Stimulated activated CD4-positive, alpha-beta T cell treated with anti-CD3 and anti-CD28 coated beads, Interleukin-12 subunit alpha, Interleukin-12 subunit beta, amount 100 ng/mL, for 24 hours (primary cell): ENCODE results near the gene BLOC1S3.

ENCODE experiments used
- DNase-seq, 2 experiments: peaks; one replicate each; pipeline ENCODE4 v3.0.0-alpha.2; 2020; ENCODE audit warnings: low read depth in 2 of 2

Gene BLOC1S3

DNA sequence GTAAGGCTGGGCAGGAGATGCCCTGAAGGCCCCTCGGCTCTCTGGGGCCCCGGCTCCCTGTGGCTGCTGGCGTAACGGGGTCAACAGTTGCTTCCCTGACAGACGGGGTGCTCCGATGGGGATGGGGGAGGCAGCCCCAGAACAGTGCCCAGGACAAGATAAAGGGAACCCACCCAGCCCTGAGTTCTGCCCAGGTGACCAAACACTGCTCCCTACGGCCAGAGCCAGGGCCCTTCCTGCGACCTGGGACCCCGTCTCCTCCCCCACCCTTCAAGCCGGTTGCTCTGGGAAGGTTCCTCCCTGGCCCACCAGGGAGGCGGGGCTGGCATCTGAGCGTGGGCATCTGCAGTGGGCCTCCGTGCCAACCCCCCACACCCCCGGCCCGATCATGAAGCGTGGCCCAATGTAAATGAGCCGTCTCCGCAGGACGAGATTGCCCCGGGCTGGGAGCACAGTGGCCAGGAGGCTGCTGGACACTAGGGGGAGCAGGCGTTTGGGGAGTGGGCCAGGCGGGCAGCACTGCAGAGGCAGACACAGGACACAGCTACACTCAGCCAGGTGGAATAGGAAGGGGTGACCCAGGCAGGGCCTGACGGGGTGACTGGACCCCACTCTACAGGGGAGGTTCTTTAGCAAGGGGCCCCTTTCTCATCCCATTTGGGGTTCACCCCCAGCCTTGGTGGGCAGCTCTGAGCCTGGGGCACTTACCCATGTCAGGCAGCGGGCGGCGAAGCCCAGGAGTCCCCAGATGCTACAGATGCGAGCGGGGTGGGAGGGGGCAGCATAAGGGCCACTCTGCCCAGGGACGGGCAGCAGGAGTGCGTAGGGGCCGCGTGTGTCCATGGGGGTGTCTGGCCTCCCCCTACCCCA, 16.6 kb upstream of the BLOC1S3 start:
- no peak for DNase-seq

- no peak for DNase-seq
Measured at GRCh38 chr19:45162608-45163143, 15.9 kb upstream of the BLOC1S3 start.

DNA sequence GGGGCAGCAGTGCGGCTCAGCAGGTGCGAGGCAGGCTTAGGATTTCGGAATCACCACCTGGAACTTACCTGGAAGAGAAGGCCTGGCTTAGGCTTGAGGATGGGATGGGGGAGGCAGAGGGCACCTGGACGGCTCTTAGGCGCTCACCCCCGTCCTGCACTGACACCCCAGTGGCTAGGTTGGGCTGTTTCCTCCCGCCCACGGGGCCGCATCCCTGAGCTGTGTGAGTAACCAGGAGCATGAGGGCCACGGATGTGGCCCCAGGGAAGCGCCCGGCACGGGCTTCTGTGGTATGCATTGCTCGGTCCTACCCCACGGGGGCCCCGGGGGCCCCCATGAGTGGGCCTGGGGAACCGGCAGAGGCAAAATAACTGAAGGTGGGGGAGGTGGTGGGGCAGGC, 15.4 kb upstream of the BLOC1S3 start:
- no peak for DNase-seq

GRCh38 chr19:45163751-45164460, 14.7 kb upstream of the BLOC1S3 start:
- DNase-seq = no peak

GRCh38 chr19:45164577-45165335, 13.8 kb upstream of the BLOC1S3 start:
- peak; percentile 33 to 62 for DNase-seq

DNA sequence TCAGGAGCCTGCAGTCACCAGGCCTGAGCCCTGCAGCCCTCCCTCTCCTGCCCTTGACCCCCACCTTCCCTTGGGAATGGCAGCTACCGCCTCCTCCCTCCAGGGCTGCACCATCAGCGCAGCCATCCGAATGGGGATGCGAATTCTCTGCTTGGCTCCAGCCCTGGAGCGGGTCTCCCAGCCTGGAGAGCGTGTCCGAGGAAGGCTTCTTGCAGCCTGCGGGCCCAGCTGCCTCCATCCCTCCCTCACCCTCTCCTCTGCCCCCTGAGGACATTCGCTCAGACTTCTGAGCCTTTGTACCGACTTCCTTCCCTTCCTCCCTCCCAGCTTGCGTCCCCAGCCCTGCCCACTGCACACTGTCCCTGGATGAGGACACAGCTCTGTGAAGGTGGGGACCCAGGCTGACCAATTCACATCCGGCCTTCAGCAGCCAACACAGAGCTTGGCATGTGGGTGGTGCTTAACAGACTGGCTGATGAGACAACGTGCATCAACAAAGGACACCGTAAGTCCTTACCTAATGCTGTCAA, 11.8 kb upstream of the BLOC1S3 start:
- DNase-seq = no peak

DNA sequence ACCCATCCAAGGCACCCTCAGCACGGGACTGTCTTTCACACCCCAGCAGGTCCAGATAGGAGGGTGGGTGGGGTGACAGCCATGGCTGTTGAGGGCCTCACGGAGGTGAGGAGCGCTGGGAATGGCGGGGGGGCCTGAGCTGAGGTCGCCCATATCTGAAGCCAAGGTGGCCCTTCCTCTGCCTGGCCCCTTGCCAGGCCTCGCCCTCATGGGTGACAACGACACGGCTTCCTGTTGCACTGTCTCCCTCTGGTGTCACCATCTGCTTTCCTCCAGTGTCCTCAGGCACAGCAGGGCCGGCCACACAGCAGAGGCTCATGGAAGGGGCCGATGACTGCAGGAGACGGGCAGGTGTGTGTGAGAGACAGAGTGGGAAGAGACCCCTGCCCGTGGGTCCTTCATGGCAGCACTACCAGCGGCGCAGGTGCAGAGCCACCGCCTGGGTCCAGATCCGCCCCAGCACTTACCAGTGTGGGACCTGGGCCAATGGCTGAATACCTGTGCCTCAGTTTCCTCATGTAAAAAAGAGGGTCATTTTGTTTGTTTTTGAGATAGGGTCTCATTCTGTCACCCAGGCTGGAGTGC, 9.7 kb upstream of the BLOC1S3 start:
- DNase-seq = no peak

DNA sequence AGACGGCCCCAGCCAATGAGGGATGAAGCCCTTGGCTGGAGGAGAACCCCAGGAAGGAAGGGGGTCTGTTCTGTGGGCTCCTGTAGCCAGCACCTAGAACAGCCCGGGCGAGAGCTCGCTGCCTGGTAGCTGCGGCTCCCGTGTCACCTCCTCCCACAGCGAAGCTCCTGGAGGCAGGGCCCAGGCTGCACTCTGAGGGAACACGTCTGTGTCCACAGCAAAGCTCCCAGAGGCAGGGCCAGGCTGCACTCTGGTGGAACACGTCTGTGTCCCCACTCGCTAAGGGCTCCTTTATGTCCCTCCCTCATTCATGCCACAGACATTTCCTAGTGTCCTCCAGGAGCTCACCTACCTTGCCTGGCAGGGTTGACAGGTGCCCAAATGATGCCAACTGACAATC, 9.0 kb upstream of the BLOC1S3 start:
- no peak for DNase-seq

DNA sequence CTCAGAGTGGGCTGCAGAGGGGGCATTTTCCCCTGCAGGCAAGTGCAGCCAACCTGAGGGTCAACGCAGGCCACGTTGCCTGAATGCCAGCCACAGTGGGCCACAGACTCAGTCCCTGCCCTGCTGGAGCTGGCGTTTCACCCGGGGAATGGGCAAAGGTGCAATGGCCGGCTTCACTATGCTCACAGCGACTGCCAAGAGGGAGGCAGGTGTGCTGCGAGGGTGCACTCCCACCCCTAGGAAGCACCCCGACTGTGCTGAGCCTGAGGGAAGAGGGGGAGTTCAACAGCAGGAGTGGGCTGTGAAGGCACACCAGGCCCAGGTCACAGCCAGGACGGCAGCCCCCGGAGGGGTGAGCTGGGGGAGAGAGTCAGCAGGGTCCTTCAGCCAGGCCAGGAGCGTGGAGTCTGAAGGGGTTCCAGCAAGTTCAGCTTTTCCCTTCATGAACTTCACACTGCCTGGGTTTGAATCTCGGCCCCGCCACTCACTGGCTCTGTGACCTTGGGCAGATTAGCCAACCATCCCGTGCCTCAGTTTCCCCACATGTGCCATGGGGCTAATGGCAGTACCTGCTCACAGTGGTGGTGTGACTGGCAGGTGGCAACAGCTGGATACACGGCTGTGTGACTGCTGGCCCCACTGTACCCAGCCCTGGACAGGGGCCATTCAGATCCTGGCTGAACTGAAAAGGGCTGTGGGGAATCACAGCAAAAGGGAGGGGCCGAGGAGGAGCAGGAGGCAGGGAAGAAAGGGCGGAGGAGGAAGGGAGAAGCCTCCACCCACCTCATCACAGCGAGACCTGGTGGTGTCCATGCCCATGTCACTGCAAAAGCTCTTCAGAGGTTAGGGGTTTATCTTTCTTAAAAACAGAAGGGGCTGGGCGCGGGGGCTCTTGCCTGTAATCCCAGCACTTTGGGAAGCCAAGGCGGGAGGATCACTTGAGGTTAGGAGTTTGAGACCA, 8.2 kb upstream of the BLOC1S3 start:
- no peak for DNase-seq

DNA sequence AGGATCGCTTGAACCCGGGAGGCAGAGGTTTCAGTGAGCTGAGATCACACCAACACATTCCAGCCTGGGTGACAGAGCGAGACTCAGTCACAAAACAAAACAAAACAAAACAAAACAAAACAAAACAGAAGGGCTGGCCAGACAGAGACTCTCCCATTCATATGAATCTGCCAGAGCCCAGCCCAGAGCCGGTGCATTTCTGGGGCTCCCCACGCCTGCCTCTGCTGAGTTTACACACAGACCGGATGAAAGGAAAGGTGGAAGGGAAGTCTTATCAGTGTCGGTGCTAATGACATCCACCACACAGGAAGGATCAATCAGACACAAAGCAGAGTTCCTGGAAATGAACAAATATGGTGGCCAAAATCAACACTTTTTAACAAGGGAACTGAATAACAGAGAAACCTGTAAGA, 7.4 kb upstream of the BLOC1S3 start:
- DNase-seq = no peak

GRCh38 chr19:45172173-45172572, 6.4 kb upstream of the BLOC1S3 start:
- no peak for DNase-seq

- no peak for DNase-seq
Measured at GRCh38 chr19:45172611-45173208, 5.9 kb upstream of the BLOC1S3 start.

DNA sequence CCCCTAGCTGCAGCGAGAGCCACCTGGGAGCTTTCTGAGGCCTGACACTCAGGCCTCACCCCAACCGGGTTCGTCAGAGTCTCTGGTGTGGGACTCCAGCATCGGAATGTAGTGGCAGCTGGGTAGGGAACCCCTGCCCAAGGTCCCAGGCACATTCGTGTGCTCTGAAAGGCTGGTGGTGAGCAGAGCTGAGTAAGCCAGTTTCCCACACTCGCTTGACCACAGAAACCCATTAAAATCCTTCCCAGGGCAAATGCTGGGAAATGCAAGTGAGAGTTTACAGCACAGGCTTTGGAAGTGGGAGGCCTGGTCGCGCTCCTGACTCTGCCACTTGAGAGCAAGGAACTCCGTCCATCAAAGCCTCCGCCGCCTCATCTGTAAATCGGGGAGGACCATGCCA, 4.8 kb upstream of the BLOC1S3 start:
- no peak for DNase-seq

DNA sequence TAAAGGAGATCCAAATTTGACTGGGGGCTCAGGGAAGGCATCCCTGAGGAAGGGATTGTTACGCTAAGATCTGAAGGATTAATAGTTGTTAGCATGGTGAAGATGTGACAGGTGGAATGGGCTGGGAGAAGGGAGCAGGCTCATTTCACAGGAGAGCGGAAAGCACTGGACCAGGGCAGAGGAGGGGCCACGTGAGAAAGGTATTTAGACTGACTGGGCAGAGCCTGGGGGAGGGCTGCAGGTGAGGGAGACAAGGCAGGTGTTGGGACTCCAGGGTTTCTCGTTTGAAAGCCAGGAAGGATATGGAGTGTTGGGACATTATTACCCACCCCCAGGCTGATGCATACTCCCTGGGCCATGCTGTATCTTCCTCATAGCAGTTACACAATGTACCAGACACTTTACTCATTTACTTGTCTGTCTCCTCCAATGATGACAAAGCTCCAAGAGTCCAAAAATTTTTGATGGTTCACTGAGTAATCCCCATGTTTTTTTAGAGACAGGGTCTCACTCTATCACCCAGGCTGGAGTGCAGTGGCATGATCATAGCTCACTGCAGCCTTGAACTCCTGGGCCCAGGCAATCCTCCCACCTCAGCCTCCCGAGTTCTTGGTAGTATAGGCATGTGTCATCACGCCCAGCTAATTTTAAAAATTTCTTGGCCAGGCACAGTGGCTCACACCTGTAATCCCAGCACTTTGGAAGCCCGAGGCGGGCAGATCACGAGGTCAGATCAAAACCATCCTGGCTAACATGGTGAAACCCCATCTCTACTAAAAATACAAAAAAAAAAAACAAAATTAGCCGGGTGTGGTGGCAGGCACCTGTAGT, 2.9 kb upstream of the BLOC1S3 start:
- no peak for DNase-seq

DNA sequence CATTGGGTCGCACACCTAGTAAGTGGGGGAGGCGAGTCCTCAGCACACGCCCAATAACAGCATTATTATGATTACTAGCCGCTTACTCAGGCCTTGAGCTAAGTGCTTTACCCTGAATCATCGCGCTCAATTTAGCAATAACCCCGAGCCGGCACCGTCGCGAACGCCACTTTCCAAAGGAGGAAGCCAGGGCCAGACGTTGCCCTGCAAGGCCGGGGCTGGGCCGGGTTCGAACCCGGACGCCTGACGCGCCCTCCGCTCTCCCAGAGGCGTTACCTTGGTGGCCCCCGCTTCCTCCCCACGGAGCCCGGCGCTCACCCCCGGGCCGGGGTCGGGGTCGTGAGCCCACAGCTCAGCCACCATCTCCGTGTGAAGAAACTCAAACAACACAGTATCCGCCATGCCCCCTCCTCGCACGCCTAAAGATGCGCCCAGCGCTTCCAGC, 745 bp upstream of the BLOC1S3 start, which contains the start of gene TRAPPC6A:
Gene TRAPPC6A (minus strand): TSS at position 421 of the 445 bp plus-strand sequence. CDS start 19 bp downstream, at position 402.
- DNase-seq = no peak

DNA sequence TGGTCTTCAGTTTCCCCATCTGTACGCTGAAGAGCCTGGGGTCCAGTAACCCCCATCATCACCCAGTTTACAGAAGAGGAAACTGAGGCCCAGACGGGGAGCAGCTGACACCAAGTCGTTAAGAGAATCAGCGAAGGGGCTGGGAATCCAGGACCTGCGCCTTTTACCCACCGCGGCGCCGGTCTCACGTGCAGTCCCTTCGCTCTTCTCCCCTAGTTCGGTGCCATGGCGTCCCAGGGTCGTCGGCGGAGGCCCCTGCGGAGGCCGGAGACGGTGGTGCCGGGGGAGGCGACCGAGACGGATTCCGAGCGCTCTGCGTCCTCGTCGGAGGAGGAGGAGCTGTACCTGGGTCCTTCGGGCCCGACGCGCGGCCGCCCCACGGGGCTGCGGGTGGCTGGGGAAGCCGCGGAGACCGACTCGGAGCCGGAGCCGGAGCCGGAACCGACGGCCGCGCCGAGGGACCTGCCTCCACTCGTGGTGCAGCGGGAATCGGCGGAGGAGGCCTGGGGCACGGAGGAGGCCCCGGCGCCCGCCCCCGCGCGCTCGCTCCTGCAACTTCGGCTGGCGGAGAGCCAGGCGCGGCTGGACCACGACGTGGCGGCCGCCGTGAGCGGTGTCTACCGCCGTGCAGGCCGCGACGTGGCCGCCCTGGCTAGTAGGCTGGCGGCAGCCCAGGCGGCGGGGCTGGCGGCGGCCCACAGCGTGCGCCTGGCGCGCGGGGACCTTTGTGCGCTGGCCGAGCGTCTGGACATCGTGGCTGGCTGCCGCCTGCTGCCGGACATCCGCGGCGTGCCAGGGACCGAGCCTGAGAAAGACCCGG, 698 bp downstream of the BLOC1S3 start:
- DNase-seq = peak in 1 of 2 experiments; percentile 22

DNA sequence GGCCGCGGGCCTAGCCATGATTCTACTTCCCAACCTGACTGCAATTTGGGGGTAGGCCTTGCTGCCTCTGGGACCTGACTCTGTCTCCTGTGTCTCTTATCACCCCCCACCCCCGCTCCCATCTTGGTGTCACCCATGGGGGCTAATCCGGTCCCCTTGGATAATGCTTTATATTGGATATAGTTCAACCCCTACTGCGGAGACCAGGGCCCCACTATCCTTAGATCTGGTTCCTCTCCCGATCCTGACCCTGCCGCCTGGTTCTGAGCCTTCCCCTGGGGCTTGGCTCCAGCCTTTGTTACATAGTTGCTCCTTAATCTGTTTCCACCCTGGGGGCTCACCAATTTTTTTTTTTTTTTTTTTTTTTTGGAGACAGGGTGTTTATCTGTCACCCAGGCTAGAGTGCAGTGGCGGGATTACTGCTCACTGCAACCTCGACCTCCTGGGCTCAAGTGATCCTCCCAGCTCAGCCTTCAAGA, 1.3 kb downstream of the BLOC1S3 start:
- DNase-seq = no peak

DNA sequence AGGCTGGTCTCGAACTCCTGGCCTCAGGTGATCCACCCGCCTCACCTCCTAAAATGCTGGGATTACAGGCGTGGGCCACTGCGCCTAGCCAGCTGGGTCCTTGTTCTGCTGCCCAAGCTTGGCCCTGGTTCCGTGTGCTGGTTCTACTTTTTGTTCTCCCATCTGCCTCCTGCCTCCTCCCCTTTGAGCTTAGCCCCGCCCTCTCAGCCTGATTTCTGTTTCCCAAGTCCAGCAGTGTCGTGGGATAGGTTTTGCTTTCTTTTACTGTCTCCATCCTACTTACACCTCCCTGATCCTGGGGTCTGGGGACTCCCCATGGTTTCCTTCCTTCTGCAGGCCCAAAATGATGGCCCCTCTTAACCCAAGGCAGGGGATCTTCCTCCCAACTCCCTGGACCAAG, 2.4 kb downstream of the BLOC1S3 start:
- no peak for DNase-seq
